NCI-H526 treated with DMSO at 0.1 percent for 48 hours (cell line): ENCODE data around the gene UBE2A.

Experiments used
- DNase-seq: peaks from one replicate; lab custom pipeline; 2025; lab: John Stamatoyannopoulos, UW

Gene UBE2A

DNA sequence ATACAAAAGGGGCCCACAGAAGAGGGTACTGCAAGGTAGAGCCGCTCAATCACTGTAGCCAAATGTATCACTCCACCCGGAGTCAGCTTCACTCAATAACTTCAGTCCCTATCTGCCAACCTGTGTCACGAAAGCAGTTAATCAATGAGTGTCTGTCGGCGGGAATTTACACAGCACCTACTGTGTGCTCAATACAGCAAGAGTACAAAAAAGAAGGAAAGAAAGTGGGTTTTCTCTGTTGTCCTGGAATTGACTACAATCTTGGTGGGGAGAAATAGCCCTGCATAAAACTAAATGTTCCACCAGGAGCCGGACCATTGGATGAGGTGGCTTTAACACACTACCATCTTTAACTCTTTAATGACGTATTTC is 32.6 kb downstream of the UBE2A start:
- DNase-seq: no peak

DNA sequence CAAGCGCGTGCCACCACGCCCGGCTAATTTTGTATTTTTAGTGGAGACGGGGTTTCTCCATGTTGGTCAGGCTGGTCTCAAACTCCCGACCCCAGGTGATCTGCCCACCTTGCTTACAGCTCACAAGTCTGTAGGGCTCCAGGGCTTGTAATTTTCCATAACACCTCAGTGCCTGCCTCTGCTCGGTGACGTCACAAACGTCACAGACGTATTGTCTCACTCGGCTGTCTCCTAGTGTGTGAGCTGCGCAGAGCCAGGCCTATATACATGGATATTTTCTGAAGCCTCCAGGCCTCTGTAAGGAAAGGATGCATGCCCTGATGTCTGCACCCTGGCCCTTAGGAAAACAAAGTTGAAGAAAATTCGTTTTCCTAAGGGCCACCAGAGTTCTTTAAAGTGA is 40.4 kb downstream of the UBE2A start:
- no peak for DNase-seq

DNA sequence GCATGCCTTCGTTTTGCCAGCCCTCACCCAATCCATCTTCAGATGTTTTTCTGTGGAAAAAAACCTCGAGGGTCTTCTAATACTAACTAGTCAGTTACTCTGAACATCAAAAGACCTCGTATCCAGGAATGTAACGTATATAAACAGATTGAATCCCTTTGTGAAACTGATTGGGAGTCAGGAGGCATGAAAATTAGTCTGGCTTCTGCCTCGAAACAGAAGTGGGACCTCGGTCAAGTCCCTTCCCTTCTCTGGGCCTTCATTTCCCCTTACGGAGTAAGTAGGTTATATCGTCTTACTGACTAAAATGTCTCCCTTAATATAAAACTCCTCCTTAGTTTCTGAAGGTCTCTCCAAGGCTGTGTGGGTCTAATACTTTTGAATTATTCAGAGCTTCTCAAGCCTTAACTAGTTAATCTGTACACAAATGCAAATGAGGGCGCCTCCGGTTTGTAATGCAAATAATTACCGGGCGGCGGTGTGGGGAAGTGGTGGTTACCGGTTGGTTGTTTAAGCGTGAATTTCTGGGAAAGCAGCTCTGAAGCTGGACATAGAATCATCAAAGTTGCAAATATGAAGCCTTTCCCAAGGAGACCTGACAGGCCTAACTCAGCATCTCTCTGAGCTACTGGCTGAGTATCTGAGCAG is 43.3 kb downstream of the UBE2A start:
- peak; percentile 80 for DNase-seq

DNA sequence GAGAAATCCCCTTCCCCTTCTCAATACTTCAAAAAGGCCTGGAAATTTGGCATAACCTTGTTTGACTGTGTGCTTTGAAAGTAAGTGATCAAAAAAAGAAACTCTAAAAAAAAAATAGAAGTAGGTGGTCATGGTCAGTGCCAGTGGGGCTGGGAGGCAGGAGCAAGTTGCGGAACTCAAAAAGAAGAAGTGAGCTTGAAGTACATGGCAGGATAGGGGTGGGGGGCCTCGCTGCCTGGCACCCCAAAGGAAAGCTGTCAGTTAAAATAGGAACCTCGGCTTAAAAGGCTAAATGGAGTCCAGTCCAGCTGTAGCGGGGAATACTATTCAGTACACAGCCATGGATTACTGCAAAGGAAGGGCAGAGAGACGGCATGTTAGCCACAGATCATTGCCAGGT is 44.1 kb downstream of the UBE2A start:
- DNase-seq: no peak

DNA sequence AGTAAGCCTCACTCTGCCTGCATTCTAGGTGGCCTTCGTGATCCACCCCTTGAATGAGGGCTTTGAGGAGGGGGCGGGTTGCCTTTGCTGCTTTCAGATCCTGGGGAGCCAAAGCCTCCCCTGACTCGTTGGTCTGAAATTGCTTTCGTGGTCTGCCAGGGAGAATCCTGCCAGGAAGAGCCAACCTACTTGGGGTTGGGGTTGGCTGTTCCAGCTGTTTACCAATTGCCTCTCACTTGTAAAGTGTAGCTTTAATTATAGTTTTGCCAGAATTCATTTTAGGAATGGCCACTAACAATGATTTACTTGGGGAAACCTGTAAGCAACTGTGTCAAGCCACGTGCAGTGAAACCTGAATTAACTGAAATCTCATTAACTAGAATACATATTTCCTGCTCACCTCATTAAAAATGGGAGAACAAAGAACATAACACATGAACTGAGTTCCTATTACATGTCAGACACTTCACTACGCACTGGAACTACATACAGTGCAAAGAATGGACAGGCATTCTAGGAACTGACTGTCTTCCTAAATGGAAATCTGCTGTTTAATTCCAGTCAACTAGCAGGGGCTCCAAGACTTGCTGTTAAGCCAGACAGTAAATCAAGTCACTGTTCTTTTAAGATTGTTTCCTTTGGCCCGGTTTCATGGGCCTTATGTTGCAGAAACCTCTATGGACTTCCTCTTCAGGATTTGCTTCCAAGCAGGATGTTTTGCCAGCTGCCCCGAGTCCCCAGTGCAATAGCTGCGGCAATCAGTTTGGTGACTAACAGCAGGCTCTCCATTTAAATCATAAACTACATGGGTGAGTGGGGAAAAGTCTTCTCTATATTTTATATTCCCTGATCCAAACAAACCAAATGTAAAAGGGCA is 48.2 kb downstream of the UBE2A start:
- no peak for DNase-seq

DNA sequence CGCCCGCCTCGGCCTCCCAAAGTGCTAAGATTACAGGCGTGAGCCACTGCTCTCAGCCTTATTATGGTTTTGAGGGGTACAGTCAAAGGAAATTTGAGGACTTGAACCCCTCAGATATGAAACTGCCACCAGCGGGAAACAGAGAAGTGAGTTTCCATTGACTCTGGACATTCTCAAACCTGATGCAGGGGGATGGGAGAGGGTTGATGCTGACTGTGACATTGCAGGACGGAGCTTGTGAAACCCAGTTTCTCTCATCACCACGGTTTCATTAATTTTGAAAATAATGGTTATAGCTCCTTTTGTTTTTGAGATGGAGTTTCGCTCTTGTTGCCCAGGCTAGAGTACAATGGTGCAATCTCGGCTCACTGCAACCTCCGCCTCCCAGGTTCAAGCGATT is 50.1 kb downstream of the UBE2A start:
- no peak for DNase-seq

DNA sequence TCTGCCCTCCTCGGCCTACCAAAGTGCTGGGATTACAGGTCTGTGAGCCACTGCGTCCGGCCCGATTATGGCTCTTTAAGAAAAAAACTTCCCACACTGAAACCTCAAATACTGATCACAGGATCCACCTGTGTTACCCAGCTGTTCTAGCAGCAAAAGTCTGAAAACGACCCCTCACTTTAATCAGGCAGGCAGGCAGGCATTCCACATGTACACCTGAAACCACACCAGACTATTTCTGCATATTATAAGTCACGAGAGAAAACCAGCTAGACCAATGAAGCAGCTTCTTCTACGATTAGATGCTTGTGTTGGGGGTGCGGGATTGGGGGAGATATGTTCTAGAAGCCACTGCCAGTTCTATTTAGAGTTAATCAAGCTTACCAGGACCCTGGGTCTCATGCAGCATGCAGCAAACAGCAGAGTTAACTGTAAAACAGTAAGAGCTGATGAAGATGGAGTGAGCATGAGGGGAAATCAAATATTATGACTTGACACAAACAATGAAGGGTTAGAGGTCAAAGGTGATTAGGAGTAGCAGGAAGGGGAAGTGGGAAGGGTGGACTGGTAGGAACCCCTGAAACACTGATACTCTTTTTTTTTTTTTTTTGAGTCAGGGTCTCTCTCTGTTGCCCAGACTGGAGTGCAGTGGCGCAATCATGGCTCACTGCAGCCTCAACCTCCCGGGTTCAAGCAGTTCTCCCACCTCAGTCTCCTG is 50.7 kb downstream of the UBE2A start:
- no peak for DNase-seq

DNA sequence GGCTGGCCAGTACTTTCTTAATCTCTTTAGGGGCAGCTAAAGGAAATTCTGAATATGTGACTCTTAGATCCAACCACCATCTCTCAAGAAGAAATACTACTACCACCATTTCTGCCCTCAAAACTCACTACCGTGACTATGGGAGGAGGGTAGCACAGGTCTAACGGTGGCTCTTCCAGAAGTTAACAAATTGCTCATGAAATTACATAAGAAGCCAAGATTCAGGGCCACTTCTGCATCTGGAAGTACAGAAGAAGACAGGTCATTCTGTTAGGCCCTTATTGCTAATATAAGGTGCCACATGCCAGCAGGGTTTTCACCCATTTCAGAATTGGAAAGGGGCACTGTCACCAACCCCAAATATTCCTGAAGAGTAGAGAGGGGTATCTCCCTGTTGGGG is 51.5 kb downstream of the UBE2A start:
- DNase-seq: no peak
